ENCODE measurements around the gene TSKU.

Gene TSKU

DNA sequence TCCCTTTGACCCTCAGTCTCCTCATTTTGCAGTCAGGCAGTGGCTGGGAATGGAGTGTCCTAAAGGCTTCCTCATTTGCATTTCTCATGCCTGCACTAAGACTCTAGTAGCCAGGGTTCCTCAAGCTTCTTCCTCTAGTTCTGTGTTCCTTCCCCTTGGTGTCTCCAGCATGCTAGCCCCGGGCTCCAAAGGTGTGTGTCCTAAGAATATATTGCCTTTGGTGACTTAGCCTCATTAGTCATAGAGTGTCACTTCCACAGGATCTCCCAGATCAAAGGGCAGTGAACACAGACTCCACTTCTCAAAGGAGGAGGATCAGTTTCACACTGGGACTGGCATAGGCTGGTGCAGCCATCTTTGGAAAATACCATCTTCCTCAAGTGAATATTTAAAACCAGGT lies 56.2 kb downstream of the TSKU start:
- DNase-seq (ENCODE audit: low read depth): no peak
- no peak overlapping the region for H3K4me3 ChIP-seq (ENCODE audit: low read length)
- TF ChIP-seq CTCF (IDR thresholded peaks at IDR 0.05; ENCODE audit: insufficient read depth, low read depth, low read length, missing control alignments): no peak

- no peak overlapping the region for H3K4me3 ChIP-seq (ENCODE audit: low read length)
- TF ChIP-seq CTCF (IDR thresholded peaks at IDR 0.05; ENCODE audit: insufficient read depth, low read depth, low read length, missing control alignments): no peak
- no peak for DNase-seq (ENCODE audit: low read depth)
These were observed 58.8 kb downstream of the TSKU start for GRCh38 chr11:76841923-76842452.

DNA sequence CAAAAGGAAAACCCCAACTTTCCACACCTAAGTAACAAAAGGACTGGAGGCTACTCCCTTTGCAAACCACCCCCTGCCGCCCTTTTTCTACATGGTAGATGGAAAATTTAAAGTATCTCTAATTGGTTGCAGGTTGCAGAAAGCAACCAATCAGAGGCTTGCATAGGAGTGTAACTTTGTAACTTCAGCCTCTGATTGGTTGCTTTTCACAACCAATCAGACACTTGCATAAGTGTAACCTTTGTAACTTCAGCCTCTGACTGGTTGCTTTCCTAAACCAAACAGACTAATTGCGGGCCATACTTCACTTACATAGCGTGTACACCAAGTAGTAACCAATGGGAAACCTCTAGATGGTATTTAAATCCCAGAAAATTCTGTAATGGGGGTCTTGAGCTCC lies 60.8 kb downstream of the TSKU start:
- no peak overlapping the region for H3K4me3 ChIP-seq (ENCODE audit: low read length)
- no peak for TF ChIP-seq CTCF (IDR thresholded peaks at IDR 0.05; ENCODE audit: insufficient read depth, low read depth, low read length, missing control alignments)
- DNase-seq (ENCODE audit: low read depth): no peak

GRCh38 chr11:76844511-76844910 lies 61.4 kb downstream of the TSKU start:
- no peak for DNase-seq (ENCODE audit: low read depth)
- no peak for TF ChIP-seq CTCF (IDR thresholded peaks at IDR 0.05; ENCODE audit: insufficient read depth, low read depth, low read length, missing control alignments)
- no peak overlapping the region for H3K4me3 ChIP-seq (ENCODE audit: low read length)

DNA sequence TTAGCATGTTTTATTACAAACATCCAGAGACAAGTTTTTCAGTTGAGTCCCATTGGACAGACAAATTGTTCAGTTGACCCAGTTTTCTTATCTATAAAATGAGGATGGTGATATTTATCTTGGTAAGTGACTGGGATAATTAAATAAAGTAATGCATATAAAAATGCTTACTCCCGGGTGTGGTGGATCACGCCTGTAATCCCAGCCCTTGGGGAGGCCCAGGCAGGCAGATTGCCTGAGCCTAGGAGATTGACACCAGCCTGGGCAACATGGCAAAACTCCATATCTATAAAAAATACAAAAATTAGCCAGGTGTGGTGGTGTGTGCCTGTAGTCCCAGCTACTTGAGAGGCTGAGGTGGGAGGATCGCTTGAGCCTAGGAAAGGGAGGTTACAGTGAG lies 61.9 kb downstream of the TSKU start:
- no peak overlapping the region for H3K4me3 ChIP-seq (ENCODE audit: low read length)
- DNase-seq (ENCODE audit: low read depth): no peak
- no peak for TF ChIP-seq CTCF (IDR thresholded peaks at IDR 0.05; ENCODE audit: insufficient read depth, low read depth, low read length, missing control alignments)

DNA sequence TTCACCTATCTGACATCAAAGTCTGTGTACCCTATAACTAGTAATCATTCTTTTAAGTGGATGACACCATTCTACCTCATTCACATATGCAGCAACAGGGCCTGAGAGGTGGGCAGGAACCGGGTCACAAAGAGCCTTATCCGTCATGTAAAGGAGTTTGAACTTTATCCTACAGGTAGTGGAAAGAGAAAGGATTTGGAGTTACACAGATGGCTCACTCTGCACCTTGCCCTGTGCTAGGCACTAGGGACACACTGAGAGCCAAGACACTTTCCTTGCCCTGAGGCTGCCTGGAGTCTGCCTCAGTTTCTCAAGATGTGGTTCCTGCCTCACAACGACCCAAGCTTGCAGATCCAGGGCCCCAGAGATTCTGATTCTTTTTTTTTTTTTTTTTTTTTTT lies 63.3 kb downstream of the TSKU start:
- DNase-seq (ENCODE audit: low read depth): no peak
- H3K4me3 ChIP-seq (ENCODE audit: low read length): no peak overlapping the region
- no peak for TF ChIP-seq CTCF (IDR thresholded peaks at IDR 0.05; ENCODE audit: insufficient read depth, low read depth, low read length, missing control alignments)

All from epithelial cell of esophagus (primary cell).